Hippocampal formation (tissue), 2 donors: ENCODE results near the gene AGPAT3.

ENCODE experiments used
- DNase-seq, 2 donors: peaks; one replicate each; lab custom pipeline; 2025; lab: John Stamatoyannopoulos, UW

The AGPAT3 gene

DNA sequence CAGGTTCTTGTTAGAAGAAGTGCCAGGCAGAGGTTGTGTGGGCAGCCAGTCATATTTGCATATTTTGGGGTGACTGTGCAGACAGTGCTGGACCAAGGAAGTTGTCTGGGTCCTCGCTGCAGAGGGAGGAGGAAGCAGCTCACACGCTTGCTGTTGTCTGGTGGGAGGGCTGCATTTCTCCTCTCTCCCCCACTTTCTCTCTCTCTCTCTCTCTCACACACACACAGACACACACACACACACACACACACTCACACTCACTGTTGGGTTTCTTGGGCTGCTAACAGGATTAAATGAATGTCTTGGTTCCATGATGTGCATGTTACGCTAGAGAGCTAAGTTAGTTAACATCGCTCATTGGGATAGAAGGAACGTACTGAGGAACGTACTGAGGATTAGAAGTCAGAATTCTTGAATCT is 72.9 kb downstream of the AGPAT3 start:
- no peak for DNase-seq

DNA sequence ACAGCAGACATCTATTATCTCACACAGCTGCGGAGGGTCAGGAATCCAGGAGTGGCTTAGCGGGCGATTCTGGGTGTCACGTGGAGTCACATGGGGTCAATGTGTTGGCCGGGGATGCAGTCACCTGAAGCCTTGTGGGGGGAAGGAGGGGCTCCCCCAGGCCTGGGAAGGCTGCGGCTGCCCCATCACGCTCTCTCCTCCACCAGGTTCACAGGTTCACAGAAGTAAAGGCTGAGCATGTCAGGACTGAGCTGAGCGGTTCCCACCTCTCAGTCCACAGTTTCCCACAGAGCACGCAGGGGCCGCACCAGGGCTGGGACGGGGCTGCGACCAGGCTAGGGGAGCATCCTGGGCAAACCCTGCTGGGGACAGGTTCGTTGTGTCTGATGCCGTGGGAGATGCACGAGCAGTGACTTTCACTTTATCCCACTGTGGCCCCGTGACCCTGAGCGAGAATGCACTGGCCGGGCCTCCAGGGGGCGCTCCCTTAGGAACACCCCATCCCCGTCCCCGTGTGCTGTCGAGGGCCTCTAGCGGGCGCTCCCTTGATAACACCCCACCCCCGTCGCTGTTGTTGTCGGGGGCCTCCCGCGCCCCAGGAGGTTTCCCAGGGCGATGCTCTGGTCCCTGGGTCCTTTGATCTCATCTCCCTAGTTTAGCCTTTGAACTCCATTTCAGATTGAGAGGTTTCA is 73.9 kb downstream of the AGPAT3 start:
- DNase-seq: peak; percentile 51 to 61

- DNase-seq: no peak
Observed at GRCh38 chr21:43939443-43940328, 74.7 kb downstream of the AGPAT3 start.

GRCh38 chr21:43940329-43941050 is 75.5 kb downstream of the AGPAT3 start:
- DNase-seq: no peak

GRCh38 chr21:43942201-43942600 is 77.2 kb downstream of the AGPAT3 start:
- no peak for DNase-seq

GRCh38 chr21:43942621-43943020 is 77.6 kb downstream of the AGPAT3 start:
- DNase-seq: no peak

DNA sequence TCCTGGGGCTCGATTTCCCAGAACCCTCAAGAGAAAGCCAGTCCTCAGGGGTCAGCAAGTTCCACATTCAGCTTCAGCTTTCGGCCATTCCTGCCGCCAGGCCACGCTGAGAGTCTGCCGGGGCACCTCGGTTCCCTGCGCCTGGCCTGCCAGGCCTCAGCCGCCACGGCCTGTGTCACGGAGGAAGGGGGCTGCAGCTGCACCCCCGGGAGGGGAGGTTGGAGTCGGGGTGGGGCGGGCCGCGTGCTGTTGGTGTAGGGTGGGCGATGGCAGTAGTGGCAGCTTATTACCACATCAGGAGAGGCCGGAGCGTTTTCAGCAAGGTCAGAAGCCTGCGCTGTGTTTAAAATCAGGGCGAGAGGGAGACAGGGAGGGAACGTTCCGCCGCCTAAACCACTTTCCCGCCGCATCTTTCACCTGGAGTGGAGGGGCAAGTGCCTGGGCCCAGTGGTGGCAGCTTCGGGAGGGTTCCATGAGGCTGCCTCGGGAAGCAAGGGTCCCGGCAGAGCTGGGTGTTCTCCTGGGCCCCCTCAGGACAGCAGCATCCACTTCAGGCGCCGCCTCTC is 78.6 kb downstream of the AGPAT3 start:
- no peak for DNase-seq

DNA sequence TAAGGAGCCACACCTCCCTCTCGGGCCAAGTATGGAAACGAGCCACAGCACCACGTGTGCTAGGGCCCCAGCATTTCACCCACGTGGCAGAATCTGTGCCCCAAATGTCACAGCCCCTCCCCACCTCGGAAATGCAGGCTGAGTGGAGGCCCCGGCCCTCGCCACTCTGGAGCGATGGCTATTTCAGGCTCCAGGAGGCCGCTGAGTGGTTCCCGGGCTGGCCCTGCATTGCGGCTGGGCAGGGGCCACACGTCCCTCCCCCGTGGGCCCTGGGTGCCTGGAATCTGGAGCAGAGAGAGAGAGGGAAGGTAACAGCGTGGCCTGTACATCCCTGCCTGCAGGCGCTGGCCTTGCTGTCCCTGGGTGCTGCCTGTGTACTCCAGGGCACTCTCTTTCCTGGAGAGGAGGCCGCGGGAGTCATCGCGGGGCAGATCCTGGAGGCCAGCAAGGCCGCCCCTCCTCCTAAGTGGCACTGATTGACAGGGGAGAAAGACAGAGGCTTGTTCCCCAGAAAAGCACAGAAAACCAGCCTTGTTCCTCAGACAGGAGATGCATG is 79.1 kb downstream of the AGPAT3 start:
- no peak for DNase-seq

DNA sequence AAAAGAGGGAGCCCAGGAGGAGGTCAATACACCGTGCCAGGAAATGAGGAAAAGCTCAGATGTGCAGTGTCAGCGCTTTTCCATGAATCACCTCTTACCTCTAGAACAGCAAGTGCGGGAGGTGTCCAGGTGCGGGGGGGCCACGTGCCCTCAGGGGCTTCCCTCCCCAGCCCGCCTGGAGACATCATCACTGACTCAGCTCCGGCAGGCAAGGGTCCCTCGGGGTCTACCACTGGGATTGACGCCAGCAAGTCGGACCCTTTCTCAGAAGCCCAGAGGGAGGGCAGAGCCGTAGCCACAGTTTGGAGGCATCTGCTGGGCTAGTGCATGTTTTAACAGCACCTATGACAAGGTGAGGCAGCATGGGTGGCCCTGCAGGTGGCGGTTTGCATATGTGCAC is 79.7 kb downstream of the AGPAT3 start:
- no peak for DNase-seq

DNA sequence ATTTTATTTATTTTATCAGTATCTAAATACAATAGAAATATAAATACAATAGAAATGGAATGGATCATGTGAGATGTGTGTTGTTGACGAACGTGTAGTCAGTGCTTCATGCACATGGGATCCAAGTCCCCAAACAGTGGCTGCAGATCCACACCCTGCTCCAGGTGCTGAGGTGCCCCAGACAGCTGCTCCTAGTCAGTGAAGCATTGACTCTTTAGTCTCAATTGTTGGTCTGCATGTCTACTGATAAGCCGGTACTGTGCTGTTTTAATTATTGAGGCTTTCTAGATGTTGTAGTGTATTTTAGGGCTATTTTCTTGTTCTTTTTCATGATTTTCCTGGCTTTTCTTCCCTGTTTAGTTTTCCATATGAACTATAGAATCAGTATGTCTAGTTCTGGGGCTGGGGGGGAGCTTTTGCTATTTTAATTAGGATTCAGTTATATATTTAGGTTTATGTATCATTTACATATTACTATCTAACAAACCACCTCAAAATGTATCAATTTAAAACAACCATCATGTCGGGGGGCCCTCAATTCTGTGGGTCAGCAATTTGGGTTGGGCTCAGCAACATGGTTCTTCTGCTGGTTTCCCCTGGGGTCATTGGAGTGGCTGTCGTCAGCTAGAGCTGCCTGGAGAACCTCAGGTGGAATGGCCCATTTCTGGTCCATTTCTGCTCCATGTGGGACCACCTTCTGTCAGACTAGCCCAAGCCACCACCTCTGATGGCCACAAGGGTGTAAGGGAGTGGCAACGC is 83.9 kb downstream of the AGPAT3 start:
- DNase-seq: no peak

DNA sequence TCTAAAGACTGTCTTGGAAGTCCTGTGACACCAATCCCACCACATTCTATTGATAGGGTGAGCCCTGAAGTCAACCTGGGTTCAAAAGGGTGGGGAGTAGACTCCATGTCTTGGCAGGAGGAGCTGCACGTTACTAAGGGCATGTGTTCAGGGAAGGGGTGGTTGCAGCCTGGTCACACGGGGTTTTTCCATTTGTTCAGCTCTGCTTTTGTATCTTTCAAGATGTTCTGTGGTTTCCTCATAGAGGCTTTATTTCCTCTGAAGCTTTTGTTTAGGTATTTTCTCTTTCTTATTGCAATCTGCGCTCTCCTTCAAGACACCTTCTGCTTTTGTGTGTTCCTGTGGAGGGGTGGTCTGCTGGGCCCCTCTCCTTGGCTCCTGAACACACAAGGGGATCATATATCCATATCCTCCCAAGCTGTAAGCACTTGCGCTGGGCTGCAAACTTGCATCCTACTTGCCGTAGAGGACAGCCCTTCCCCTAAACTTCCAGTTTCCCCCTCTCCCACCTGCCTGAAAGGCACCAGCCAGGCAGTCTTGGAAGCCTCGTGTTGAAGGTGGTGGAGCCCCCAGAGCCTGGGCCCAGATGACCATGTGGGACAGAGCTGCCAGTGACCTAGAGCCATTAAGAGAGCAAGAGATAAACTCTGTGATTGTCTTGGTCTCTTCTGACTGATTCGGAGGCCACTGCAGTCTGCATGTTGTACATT is 84.6 kb downstream of the AGPAT3 start:
- no peak for DNase-seq

GRCh38 chr21:43950481-43950880 is 85.5 kb downstream of the AGPAT3 start:
- no peak for DNase-seq

DNA sequence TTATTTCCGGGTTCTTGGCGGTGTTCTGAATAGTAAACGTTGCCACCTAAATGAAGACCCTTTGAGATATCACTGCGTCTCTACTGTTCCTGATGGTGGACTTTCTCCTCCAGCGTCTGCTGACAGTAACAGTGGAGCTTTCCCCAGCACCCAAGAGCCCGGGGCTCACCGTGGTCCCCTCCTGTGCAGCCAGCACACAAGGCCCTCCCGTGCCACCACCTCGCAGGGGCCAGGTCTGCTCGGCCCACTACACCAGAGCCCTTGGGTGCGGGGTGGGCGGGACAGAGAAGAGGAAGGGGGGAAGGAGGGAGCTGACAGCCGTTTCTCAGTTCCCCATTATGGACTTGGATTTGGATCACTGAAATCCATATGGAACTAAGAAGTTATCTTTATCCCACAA is 85.9 kb downstream of the AGPAT3 start:
- no peak for DNase-seq

DNA sequence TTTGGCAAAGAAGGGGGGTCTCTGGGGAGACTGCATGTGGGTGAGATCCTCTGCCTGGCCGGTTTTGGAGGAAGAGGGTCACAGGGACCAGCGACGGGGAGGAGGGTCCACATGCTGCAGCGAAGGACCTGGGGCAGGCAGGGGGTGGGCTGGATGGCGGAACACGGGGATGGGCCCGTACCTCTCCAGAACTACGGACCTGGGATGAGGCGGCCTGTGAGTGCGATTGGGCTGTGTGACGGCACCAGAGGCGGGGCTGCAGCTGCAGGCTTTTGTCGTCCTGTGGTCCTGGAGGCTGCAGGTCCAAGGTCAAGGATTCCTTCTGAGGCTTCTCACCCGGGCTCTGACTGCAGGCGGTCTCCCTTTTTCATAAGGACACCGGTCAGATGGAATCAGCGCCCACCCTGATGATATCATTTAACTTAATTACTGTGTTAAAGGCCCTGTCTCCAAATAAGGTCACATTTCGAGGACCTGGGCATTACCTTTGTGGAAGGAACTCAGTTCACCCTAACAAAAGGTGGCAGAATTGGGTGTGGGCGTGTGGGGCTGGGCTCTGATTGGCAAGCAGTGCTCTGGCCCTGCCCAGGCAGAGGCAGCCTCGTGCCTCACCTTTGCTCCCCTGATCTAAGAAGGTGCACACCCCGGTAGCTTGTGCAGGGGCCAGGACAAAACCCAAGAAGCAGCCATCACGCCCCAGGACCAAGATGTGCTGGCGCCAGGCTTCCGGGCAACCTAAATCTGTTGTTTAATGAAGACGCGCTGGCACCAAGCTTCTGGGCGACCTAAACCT is 87.1 kb downstream of the AGPAT3 start:
- no peak for DNase-seq

GRCh38 chr21:43953021-43953420 is 88.0 kb downstream of the AGPAT3 start:
- no peak for DNase-seq

DNA sequence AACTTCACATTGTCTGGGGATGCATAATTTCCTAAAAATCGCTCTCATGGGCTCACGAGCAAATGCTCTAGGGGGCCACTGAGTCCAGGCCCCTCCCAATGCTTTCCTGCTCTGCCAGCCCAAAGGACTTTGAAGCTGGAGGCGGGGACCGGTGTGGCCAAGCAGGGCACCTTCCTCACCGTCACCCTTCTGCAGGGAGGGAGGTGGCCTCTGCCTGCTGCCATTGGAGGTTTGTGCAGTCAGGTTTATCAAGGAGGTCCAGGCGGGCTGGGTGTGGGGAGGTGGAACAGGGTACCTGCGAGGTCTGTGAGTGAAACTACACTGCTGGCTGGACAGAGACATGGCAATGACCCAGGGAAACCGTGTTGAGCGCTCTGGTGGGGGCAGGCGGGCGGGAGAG is 89.0 kb downstream of the AGPAT3 start:
- DNase-seq: no peak

GRCh38 chr21:43954896-43955295 is 89.9 kb downstream of the AGPAT3 start:
- no peak for DNase-seq

DNA sequence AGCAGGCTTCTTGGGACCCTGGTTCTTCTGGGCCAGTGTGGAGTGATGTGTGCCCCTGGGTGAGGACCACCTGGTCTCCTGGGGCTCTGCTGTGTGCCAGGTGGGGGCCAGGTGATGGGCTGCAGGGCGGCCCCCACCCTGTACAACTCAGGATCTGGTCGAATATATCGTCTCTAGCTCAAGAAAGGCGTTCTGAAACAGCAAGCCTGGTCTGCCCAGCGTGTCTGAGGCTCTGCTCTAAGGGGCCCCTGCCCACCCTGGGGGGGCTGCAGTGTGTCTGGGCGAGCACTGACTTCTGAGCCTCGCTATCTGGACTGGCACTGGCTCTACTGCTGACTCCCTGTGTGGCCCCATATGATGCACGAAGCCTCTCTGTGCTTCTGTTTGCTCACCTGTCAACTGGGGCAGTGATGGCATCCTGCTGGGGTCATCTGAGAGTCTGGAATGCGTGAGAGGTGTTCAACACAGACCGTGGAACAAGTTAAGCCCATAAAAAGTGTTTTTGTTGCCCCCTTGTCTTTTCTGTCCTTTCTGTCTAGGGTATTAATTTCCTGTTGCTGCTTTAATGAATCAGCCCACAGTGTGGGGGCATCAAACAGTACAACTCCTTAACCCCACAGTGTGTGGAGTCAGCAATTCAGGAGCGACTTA is 91.1 kb downstream of the AGPAT3 start:
- DNase-seq: no peak

DNA sequence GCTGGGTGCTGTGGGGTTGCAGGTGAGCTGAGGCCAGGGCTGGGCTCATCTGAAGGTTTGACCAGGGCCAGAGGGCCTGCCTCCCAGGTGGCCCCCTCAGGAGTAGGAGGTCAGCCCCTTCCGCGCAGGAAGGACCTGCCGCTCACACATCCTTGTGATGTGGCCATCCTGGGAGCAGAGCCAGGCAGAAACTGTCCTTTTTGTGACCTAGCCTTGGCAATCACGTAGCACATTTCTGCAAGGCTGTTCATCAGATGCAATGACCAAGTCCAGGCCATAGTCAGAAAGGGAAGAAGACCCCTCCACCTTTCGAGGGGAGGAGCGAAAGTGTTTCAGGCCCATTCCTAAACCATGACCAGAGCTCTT is 91.6 kb downstream of the AGPAT3 start:
- DNase-seq: no peak
